Liver (tissue), 9 donors: ENCODE results near the gene SAMD4A. TPM values are rescaled to one million over a fixed set of nuclear protein-coding genes. Genes with fewer than 3 reads are reported as not detected.

Experiments
- DNase-seq: peaks from one replicate; pipeline ENCODE4 v3.0.0-alpha.2; 2017; ENCODE audit warnings: low spot score
- H3K27ac ChIP-seq, 2 donors: one replicate each; pipeline ENCODE4 v1.7.0; 2013; ENCODE audit warnings: inconsistent platforms in 2 of 2, low read length in 2 of 2, control low read depth in 1 of 2, low read depth in 1 of 2, mild to moderate bottlenecking in 1 of 2
- H3K27me3 ChIP-seq, 4 donors: one replicate each; pipeline versions ENCODE4 v1.6.1 to v1.7.0; 2013; ENCODE audit warnings: low read length in 3 of 4, inconsistent platforms in 1 of 4, mild to moderate bottlenecking in 1 of 4, moderate library complexity in 1 of 4; ENCODE audit not compliant: control insufficient read depth in 4 of 4, insufficient read depth in 4 of 4
- H3K36me3 ChIP-seq, 4 donors: one replicate each; pipeline versions ENCODE4 v1.6.1 to v1.7.0; 2013; ENCODE audit warnings: low read length in 3 of 4, mild to moderate bottlenecking in 3 of 4, low read depth in 1 of 4, moderate library complexity in 1 of 4; ENCODE audit not compliant: control insufficient read depth in 4 of 4, insufficient read depth in 3 of 4
- H3K4me1 ChIP-seq, 4 donors: one replicate each; pipeline versions ENCODE4 v1.6.1 to v1.7.0; 2013; ENCODE audit warnings: low read length in 3 of 4, mild to moderate bottlenecking in 3 of 4, moderate library complexity in 1 of 4; ENCODE audit not compliant: control insufficient read depth in 4 of 4, insufficient read depth in 4 of 4
- H3K4me3 ChIP-seq, 3 donors: one replicate each; pipeline versions ENCODE4 v1.6.1 to v1.7.0; 2013; ENCODE audit warnings: low read length in 3 of 3, control low read depth in 1 of 3, low read depth in 1 of 3, mild to moderate bottlenecking in 1 of 3
- H3K9ac ChIP-seq, 2 donors: one replicate each; pipeline ENCODE4 v1.7.0; 2013; ENCODE audit warnings: low read length in 2 of 2, mild to moderate bottlenecking in 2 of 2, moderate library complexity in 2 of 2, control low read depth in 1 of 2, low read depth in 1 of 2
- H3K9me3 ChIP-seq, 4 donors: one replicate each; pipeline versions ENCODE4 v1.6.1 to v1.7.0; 2013; ENCODE audit warnings: low read length in 3 of 4; ENCODE audit not compliant: control insufficient read depth in 4 of 4
- ATF3 ChIP-seq: IDR thresholded peaks from 2 replicates; pipeline ENCODE4 v1.6.1; 2016; ENCODE audit warnings: antibody characterized with exemption
- CTCF ChIP-seq: fragments of 150-350 bp; IDR thresholded peaks from 2 replicates; pipeline ENCODE4 v1.5.1; 2017; ENCODE audit warnings: improper control_type of control experiment, low read depth, low read length; ENCODE audit not compliant: missing input control
- EGR1 ChIP-seq, 2 donors: IDR thresholded peaks; 2 replicates each; pipeline ENCODE4 v1.6.1; 2016 to 2018; ENCODE audit warnings: antibody characterized with exemption in 2 of 2, low read depth in 2 of 2
- FOXA1 ChIP-seq: IDR thresholded peaks from 2 replicates; pipeline ENCODE4 v1.6.1; 2016; ENCODE audit warnings: antibody characterized with exemption
- GABPA ChIP-seq, 2 donors: IDR thresholded peaks in 1 of 2; conservative IDR thresholded peaks in 1 of 2; 2 replicates each; pipeline ENCODE4 v1.6.1; 2016; ENCODE audit warnings: antibody characterized with exemption in 2 of 2, mild to moderate bottlenecking in 1 of 2, moderate library complexity in 1 of 2
- HNF4A ChIP-seq, 2 donors: conservative IDR thresholded peaks; 2 replicates each; pipeline ENCODE4 v1.6.1; 2016; ENCODE audit warnings: antibody characterized with exemption in 2 of 2, mild to moderate bottlenecking in 2 of 2
- RAD21 ChIP-seq, 2 donors: IDR thresholded peaks; 2 replicates each; pipeline ENCODE4 v1.6.1; 2016; ENCODE audit warnings: antibody characterized with exemption in 2 of 2, mild to moderate bottlenecking in 2 of 2
- SP1 ChIP-seq: IDR thresholded peaks from 2 replicates; pipeline ENCODE4 v1.6.1; 2018; ENCODE audit warnings: antibody characterized with exemption, mild to moderate bottlenecking
- TAF1 ChIP-seq: conservative IDR thresholded peaks from 2 replicates; pipeline ENCODE4 v1.6.1; 2016; ENCODE audit warnings: antibody characterized with exemption, mild to moderate bottlenecking
- WGBS: extraction: QIAGEN DNeasy Blood & Tissue Kit; methylation state at CpG from one replicate; pipeline ENCODE4 v1.1.7; 2013; 5-methylcytosine and 5-hydroxymethylcytosine counted together
- polyA plus RNA-seq, 2 donors: library from polyadenylated mRNA; stranded (reverse) in 1 of 2; unstranded in 1 of 2; fragments of 200-250 nt in 1 of 2; fragments of >200 nt in 1 of 2; fragmentation: Nextera tagmentation in 1 of 2; extraction: Ambion mirVana in 1 of 2; gene quantifications; one replicate each; pipeline versions ENCODE4 v1.2.1 to v1.2.3, GENCODE V29; 2013 to 2015
- total RNA-seq, 2 donors: library from RNA; depleted of rRNA; stranded (reverse); fragments of >200 nt; gene quantifications; one replicate each; pipeline ENCODE4 v1.2.3, GENCODE V29; 2014
- TF ChIP-seq, protein P1 (sequence below): IDR thresholded peaks from 2 replicates; pipeline ENCODE4 v1.6.1; 2016; ENCODE audit warnings: antibody characterized with exemption
- TF ChIP-seq, protein P2 (sequence below): IDR thresholded peaks from 2 replicates; pipeline ENCODE4 v1.6.1; 2016; ENCODE audit warnings: antibody characterized with exemption
- donor health status: healthy.
- donor health status: healthy.
- donor health status: healthy.
- donor health status: healthy.
- donor health status: healthy.

The SAMD4A gene
- total and polyA plus RNA-seq, 4 donors, result 4.3 to 17.8 (median 8.1) TPM

GRCh38 chr14:54697803-54698202 lies 130.9 kb downstream of the SAMD4A start:
- TF ChIP-seq RAD21 (IDR thresholded peaks at IDR 0.05) (no peak), TAF1 (no peak), CTCF (no peak), ATF3 (no peak), FOXA1 (no peak), EGR1 (IDR thresholded peaks at IDR 0.05; ENCODE audit: low read depth in 2 of 2) (no peak), SP1 (no peak)
- TF ChIP-seq, protein P1, sequence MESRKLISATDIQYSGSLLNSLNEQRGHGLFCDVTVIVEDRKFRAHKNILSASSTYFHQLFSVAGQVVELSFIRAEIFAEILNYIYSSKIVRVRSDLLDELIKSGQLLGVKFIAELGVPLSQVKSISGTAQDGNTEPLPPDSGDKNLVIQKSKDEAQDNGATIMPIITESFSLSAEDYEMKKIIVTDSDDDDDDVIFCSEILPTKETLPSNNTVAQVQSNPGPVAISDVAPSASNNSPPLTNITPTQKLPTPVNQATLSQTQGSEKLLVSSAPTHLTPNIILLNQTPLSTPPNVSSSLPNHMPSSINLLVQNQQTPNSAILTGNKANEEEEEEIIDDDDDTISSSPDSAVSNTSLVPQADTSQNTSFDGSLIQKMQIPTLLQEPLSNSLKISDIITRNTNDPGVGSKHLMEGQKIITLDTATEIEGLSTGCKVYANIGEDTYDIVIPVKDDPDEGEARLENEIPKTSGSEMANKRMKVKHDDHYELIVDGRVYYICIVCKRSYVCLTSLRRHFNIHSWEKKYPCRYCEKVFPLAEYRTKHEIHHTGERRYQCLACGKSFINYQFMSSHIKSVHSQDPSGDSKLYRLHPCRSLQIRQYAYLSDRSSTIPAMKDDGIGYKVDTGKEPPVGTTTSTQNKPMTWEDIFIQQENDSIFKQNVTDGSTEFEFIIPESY, result no peak
- TF ChIP-seq, protein P2, sequence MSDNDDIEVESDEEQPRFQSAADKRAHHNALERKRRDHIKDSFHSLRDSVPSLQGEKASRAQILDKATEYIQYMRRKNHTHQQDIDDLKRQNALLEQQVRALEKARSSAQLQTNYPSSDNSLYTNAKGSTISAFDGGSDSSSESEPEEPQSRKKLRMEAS, result no peak
- DNase-seq, result no peak
- Histone ChIP-seq H3K9me3 (no peaks in the 10 kb centered on the region), H3K27ac (no peak overlapping the region), H3K36me3 (no peaks in the 10 kb centered on the region), H3K4me1 (peaks cover 2 to 27% (median 16%) of the 10 kb centered on the region in 4 donors), H3K4me3 (no peak overlapping the region), H3K9ac (no peak overlapping the region), H3K27me3 (no peaks in the 10 kb centered on the region)
- 95% methylated on average over 4 of the region's 4 CpGs for WGBS

DNA sequence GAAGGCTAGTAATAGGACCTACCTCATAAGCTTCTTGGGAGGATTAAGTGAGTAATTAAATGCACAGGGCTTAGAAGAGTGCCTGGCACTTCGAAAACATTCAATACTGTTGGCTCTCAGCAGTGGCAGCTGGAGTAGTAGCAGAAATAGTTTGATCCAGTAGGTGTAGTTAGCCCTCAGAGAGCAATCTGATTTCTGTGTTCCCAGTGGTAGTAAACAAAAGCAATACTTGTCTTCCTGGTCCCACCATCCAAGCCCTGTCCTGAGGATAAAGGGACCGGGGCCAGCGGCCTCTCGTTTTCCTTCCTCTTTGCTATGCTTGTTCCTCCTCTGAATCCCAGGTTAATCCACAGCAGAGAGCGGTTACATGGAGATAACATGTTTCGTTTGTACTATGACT lies 131.6 kb downstream of the SAMD4A start:
- Histone ChIP-seq H3K9me3 (no peaks in the 10 kb centered on the region), H3K4me3 (no peak overlapping the region), H3K27me3 (no peaks in the 10 kb centered on the region), H3K4me1 (peaks cover 2 to 34% (median 16%) of the 10 kb centered on the region in 4 donors), H3K27ac (peak overlapping the region in 1 of 2 donors; percentile 5), H3K9ac (no peak overlapping the region), H3K36me3 (no peaks in the 10 kb centered on the region)
- no peak for DNase-seq
- TF ChIP-seq, protein P1, result no peak
- TF ChIP-seq RAD21 (IDR thresholded peaks at IDR 0.05), result peak; percentile 8 to 21
- no peak for TF ChIP-seq HNF4A (conservative IDR thresholded peaks at IDR 0.05)
- WGBS, result 67% methylated on average over 6 of the region's 6 CpGs

DNA sequence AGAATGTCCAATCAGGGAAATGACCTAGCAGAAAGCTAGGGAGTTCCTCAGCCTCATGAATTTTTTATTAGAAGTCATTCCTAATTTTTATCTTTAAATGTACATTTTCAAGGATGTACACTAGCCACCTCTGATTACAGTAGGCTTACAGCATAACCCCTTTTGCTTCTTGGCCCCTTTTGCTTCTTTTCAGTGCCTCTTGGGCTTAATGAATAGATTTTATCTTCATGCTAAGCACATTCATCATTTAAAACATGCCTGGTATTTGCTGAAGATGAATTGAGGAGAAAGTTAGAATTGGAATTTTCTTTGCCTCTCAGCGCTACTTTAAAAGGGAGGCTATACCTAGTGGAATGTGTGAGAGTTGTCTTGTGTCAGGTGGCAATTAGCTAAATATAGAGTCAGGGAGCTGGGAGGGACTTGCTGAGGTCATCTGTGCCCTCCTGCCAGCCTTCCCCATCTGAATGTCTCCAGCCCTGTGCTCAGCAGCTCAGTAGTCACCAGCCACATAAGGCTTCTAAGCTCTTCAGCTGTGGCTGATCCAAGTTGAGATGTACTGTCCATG lies 132.1 kb downstream of the SAMD4A start:
- TF ChIP-seq SP1 (no peak), GABPA (IDR thresholded peaks at IDR 0.05 in 1 of 2, conservative IDR thresholded peaks at IDR 0.05 in 1 of 2) (no peak)
- TF ChIP-seq, protein P2, result no peak
- Histone ChIP-seq H3K4me1 (peaks cover 2 to 39% (median 19%) of the 10 kb centered on the region in 4 donors), H3K27ac (no peak overlapping the region), H3K27me3 (no peaks in the 10 kb centered on the region), H3K36me3 (no peaks in the 10 kb centered on the region), H3K9me3 (no peaks in the 10 kb centered on the region), H3K9ac (no peak overlapping the region), H3K4me3 (no peak overlapping the region)
- no peak for DNase-seq
- WGBS, result 95% methylated on average over 1 of the region's 1 CpG
